ENCODE measurements around the gene DENND5B. TPM values are rescaled to one million over a fixed set of nuclear protein-coding genes. Genes with fewer than 3 reads are reported as not detected.

Gene DENND5B
- total RNA-seq, 1 donor: 18.8 TPM

DNA sequence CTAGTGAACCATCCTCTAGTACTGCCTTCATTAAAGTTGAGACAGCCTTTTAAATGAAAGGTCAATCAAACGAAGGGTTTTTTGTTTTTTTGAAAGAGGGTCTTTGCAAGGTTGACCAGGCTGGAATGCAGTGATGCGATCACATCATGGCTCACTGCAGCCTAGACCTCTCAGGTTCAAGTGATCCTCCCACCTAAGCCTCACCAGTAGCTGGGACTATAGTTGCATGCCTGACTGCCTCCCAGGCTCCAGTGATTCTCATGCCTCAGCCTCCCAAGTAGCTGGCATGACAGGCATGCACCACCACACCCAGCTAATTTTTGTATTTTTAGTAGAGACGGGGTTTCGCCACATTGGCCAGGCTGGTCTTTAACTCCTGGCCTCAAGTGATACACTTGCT is 150.3 kb downstream of the DENND5B start:
- Histone ChIP-seq H3K27ac (ENCODE audit: low read depth, low read length) (no peak overlapping the region), H3K4me3 (ENCODE audit: insufficient read depth, low read length) (no peak overlapping the region), H2AFZ (ENCODE audit: low read length) (no peak overlapping the region), H3K4me1 (ENCODE audit: insufficient read depth, low read length) (no peaks in the 10 kb centered on the region), H4K20me1 (ENCODE audit: insufficient read depth, low read length) (no peaks in the 10 kb centered on the region), H3K36me3 (ENCODE audit: insufficient read depth, low read length) (no peaks in the 10 kb centered on the region), H3K4me2 (ENCODE audit: insufficient read depth, low read length) (no peak overlapping the region), H3K27me3 (ENCODE audit: insufficient read depth, low read length) (no peaks in the 10 kb centered on the region), H3K79me2 (ENCODE audit: insufficient read depth, low read length) (no peaks in the 10 kb centered on the region), H3K9me3 (ENCODE audit: low read depth, low read length) (no peaks in the 10 kb centered on the region)
- TF ChIP-seq, protein P1, sequence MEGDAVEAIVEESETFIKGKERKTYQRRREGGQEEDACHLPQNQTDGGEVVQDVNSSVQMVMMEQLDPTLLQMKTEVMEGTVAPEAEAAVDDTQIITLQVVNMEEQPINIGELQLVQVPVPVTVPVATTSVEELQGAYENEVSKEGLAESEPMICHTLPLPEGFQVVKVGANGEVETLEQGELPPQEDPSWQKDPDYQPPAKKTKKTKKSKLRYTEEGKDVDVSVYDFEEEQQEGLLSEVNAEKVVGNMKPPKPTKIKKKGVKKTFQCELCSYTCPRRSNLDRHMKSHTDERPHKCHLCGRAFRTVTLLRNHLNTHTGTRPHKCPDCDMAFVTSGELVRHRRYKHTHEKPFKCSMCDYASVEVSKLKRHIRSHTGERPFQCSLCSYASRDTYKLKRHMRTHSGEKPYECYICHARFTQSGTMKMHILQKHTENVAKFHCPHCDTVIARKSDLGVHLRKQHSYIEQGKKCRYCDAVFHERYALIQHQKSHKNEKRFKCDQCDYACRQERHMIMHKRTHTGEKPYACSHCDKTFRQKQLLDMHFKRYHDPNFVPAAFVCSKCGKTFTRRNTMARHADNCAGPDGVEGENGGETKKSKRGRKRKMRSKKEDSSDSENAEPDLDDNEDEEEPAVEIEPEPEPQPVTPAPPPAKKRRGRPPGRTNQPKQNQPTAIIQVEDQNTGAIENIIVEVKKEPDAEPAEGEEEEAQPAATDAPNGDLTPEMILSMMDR (IDR thresholded peaks at IDR 0.05; ENCODE audit: extremely low read depth, low read depth, low read length): no peak
- DNase-seq (ENCODE audit: insufficient read length, low spot score, missing footprints): no peak

DNA sequence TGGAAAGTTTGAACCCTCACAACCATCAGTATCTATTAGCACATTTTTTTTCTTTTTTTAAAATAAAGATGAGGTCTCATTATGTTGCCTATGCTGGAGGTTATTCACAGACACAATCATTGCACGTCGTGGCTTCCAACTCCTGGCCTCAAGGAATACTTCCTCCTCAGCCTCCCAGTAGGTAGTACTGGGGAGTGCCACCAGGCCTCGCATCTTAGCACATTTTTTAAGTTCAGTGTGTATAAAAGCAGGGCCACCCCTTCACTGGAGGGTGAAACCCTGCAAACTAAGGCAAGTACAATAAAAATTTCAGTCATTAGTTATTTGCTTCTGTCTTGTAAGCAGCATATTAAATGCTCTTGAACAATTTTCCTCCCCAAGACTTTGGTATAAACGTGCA is 150.8 kb downstream of the DENND5B start:
- no peaks in the 10 kb centered on the region for H3K9me3 ChIP-seq (ENCODE audit: low read depth, low read length)
- no peak overlapping the region for H3K4me2 ChIP-seq (ENCODE audit: insufficient read depth, low read length)
- H3K27me3 ChIP-seq (ENCODE audit: insufficient read depth, low read length): no peaks in the 10 kb centered on the region
- H3K36me3 ChIP-seq (ENCODE audit: insufficient read depth, low read length): no peaks in the 10 kb centered on the region
- no peaks in the 10 kb centered on the region for H4K20me1 ChIP-seq (ENCODE audit: insufficient read depth, low read length)
- no peaks in the 10 kb centered on the region for H3K79me2 ChIP-seq (ENCODE audit: insufficient read depth, low read length)
- H2AFZ ChIP-seq (ENCODE audit: low read length): no peak overlapping the region
- H3K4me1 ChIP-seq (ENCODE audit: insufficient read depth, low read length): no peaks in the 10 kb centered on the region
- H3K4me3 ChIP-seq (ENCODE audit: insufficient read depth, low read length): no peak overlapping the region
- DNase-seq (ENCODE audit: insufficient read length, low spot score, missing footprints): peak; percentile 9
- TF ChIP-seq, protein P1 (IDR thresholded peaks at IDR 0.05; ENCODE audit: extremely low read depth, low read depth, low read length): no peak
- H3K27ac ChIP-seq (ENCODE audit: low read depth, low read length): no peak overlapping the region

DNA sequence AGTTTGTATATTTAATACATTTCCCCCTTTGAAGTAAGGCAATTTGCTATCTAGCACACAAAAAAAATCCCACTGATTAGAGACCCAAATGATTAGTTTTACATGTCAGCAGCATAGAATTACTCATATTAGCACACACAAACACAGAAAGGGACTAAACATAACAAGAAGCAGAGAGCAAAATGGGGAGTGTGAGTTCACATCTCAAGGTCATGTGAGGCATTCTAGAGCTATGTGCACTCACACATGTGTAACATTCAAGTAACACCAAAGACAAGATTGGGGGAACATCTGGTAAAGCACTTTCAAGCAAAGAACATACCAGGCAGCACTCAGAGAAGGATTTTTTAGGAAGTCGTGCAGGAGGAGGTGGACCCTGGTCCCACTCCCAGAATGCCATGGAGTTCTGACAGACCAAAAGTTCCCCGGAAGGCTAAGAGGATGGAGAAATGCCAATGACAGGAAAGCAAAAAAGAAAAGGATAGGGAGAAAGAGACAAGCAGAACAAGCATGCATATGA is 159.2 kb downstream of the DENND5B start:
- no peak overlapping the region for H2AFZ ChIP-seq (ENCODE audit: low read length)
- H3K4me2 ChIP-seq (ENCODE audit: insufficient read depth, low read length): no peak overlapping the region
- H3K9me3 ChIP-seq (ENCODE audit: low read depth, low read length): no peaks in the 10 kb centered on the region
- H3K79me2 ChIP-seq (ENCODE audit: insufficient read depth, low read length): no peaks in the 10 kb centered on the region
- H3K27ac ChIP-seq (ENCODE audit: low read depth, low read length): no peak overlapping the region
- TF ChIP-seq, protein P1 (IDR thresholded peaks at IDR 0.05; ENCODE audit: extremely low read depth, low read depth, low read length): no peak
- H3K4me1 ChIP-seq (ENCODE audit: insufficient read depth, low read length): no peaks in the 10 kb centered on the region
- H3K27me3 ChIP-seq (ENCODE audit: insufficient read depth, low read length): no peaks in the 10 kb centered on the region
- no peak overlapping the region for H3K4me3 ChIP-seq (ENCODE audit: insufficient read depth, low read length)
- no peaks in the 10 kb centered on the region for H4K20me1 ChIP-seq (ENCODE audit: insufficient read depth, low read length)
- H3K36me3 ChIP-seq (ENCODE audit: insufficient read depth, low read length): no peaks in the 10 kb centered on the region
- peak; percentile 32 for DNase-seq (ENCODE audit: insufficient read length, low spot score, missing footprints)

DNA sequence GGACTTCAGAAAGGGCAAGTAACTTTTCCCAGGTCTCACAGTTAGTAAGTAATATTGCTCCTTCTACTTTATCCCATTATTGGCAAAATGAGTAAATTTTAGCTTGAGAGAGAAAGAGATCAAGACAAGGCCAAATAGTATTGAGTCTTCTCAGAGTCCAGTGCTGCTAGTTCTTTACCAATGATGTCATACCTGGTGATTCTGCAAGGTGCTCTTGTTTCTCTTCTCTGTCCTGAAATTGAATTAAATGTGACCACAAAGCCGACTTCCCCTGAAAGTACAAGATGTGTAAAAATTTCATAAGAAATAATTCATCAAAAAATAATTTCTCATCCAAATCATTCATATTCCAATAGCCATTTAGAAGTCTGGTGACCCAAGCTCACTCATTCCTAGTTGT is 167.5 kb downstream of the DENND5B start:
- Histone ChIP-seq H3K27ac (ENCODE audit: low read depth, low read length) (no peak overlapping the region), H4K20me1 (ENCODE audit: insufficient read depth, low read length) (no peaks in the 10 kb centered on the region), H3K4me2 (ENCODE audit: insufficient read depth, low read length) (no peak overlapping the region), H3K9me3 (ENCODE audit: low read depth, low read length) (no peaks in the 10 kb centered on the region), H3K27me3 (ENCODE audit: insufficient read depth, low read length) (no peaks in the 10 kb centered on the region), H3K36me3 (ENCODE audit: insufficient read depth, low read length) (peaks cover 4% of the 10 kb centered on the region), H3K4me1 (ENCODE audit: insufficient read depth, low read length) (no peaks in the 10 kb centered on the region), H2AFZ (ENCODE audit: low read length) (no peak overlapping the region), H3K4me3 (ENCODE audit: insufficient read depth, low read length) (no peak overlapping the region), H3K79me2 (ENCODE audit: insufficient read depth, low read length) (no peaks in the 10 kb centered on the region)
- TF ChIP-seq, protein P1 (IDR thresholded peaks at IDR 0.05; ENCODE audit: extremely low read depth, low read depth, low read length): no peak
- DNase-seq (ENCODE audit: insufficient read length, low spot score, missing footprints): no peak
